ENCODE results near the gene KRT2. TPM values are rescaled to one million over a fixed set of nuclear protein-coding genes. Genes with fewer than 3 reads are reported as not detected.

Gene KRT2
- total and polyA plus RNA-seq, 2 of the 8 experiments (the other 6 are each of a cell fraction or from before 2014, with no cell fraction given), result not detected

- TF ChIP-seq CHD7 (IDR thresholded peaks at IDR 0.05; ENCODE audit: insufficient replicate concordance, low read length) (no peak), BRCA1 (IDR thresholded peaks at IDR 0.05; ENCODE audit: low read depth, low read length) (no peak), BACH1 (IDR thresholded peaks at IDR 0.05; ENCODE audit: low read length) (no peak)
Measured at GRCh38 chr12:52663420-52663819, 11.4 kb upstream of the KRT2 start (continued).
